Fibroblast of lung (primary cell): Measurements from ENCODE around the gene MFSD6L.

Experiments used
- CTCF ChIP-seq, 2 donors: IDR thresholded peaks in 1 of 2; conservative IDR thresholded peaks in 1 of 2; 1 replicate in 1 of 2; 2 replicates in 1 of 2; pipeline ENCODE4 v1.5.1; 2011 to 2012; ENCODE audit warnings: low read length in 2 of 2, control low read depth in 1 of 2, inconsistent platforms in 1 of 2, low read depth in 1 of 2, mild to moderate bottlenecking in 1 of 2
- EZH2 ChIP-seq: IDR thresholded peaks from 2 replicates; pipeline ENCODE4 v1.5.1; 2012; ENCODE audit warnings: low read length, control low read depth, mild to moderate bottlenecking; ENCODE audit errors: missing control alignments

- TF ChIP-seq EZH2, result no peak
- TF ChIP-seq CTCF (conservative IDR thresholded peaks at IDR 0.05 in 1 of 2, IDR thresholded peaks at IDR 0.05 in 1 of 2; ENCODE audit: low read depth in 1 of 2, low read length in 2 of 2), result peak in 1 of 2 donors; percentile 11
Observed at GRCh38 chr17:8791248-8791909, 7.8 kb downstream of the MFSD6L start.
